ENCODE measurements around the gene FGF12. TPM values are rescaled to one million over a fixed set of nuclear protein-coding genes. Genes with fewer than 3 reads are reported as not detected.

Gene FGF12
- total RNA-seq, 1 donor, result under 0.01 TPM

GRCh38 chr3:192188218-192188835 is 539.0 kb downstream of the FGF12 start:
- Histone ChIP-seq H3K9me3 (ENCODE audit: low read depth, low read length) (no peaks in the 10 kb centered on the region), H3K27me3 (ENCODE audit: insufficient read depth, low read length) (no peaks in the 10 kb centered on the region), H3K4me3 (ENCODE audit: low read length) (no peak overlapping the region), H3K4me1 (ENCODE audit: insufficient read depth, low read length) (no peaks in the 10 kb centered on the region)

- Histone ChIP-seq H3K9me3 (ENCODE audit: low read depth, low read length) (no peaks in the 10 kb centered on the region), H3K4me3 (ENCODE audit: low read length) (no peak overlapping the region), H3K27me3 (ENCODE audit: insufficient read depth, low read length) (no peaks in the 10 kb centered on the region), H3K4me1 (ENCODE audit: insufficient read depth, low read length) (no peaks in the 10 kb centered on the region)
Measured at GRCh38 chr3:192187485-192188051, 539.8 kb downstream of the FGF12 start.

- no peaks in the 10 kb centered on the region for H3K9me3 ChIP-seq (ENCODE audit: low read depth, low read length)
- no peak overlapping the region for H3K4me3 ChIP-seq (ENCODE audit: low read length)
- H3K27me3 ChIP-seq (ENCODE audit: insufficient read depth, low read length), result no peaks in the 10 kb centered on the region
- no peaks in the 10 kb centered on the region for H3K4me1 ChIP-seq (ENCODE audit: insufficient read depth, low read length)
Measured at GRCh38 chr3:192186498-192186897, 540.8 kb downstream of the FGF12 start.

GRCh38 chr3:192186045-192186444 is 541.3 kb downstream of the FGF12 start:
- no peaks in the 10 kb centered on the region for H3K4me1 ChIP-seq (ENCODE audit: insufficient read depth, low read length)
- H3K27me3 ChIP-seq (ENCODE audit: insufficient read depth, low read length), result no peaks in the 10 kb centered on the region
- H3K4me3 ChIP-seq (ENCODE audit: low read length), result no peak overlapping the region
- no peaks in the 10 kb centered on the region for H3K9me3 ChIP-seq (ENCODE audit: low read depth, low read length)

- Histone ChIP-seq H3K4me1 (ENCODE audit: insufficient read depth, low read length) (no peaks in the 10 kb centered on the region), H3K4me3 (ENCODE audit: low read length) (no peak overlapping the region), H3K27me3 (ENCODE audit: insufficient read depth, low read length) (no peaks in the 10 kb centered on the region), H3K9me3 (ENCODE audit: low read depth, low read length) (no peaks in the 10 kb centered on the region)
Measured at GRCh38 chr3:192183109-192183508, 544.2 kb downstream of the FGF12 start.

GRCh38 chr3:192181151-192181550 is 546.2 kb downstream of the FGF12 start:
- H3K4me3 ChIP-seq (ENCODE audit: low read length), result no peak overlapping the region
- H3K27me3 ChIP-seq (ENCODE audit: insufficient read depth, low read length), result no peaks in the 10 kb centered on the region
- H3K9me3 ChIP-seq (ENCODE audit: low read depth, low read length), result no peaks in the 10 kb centered on the region
- H3K4me1 ChIP-seq (ENCODE audit: insufficient read depth, low read length), result no peaks in the 10 kb centered on the region

- H3K4me3 ChIP-seq (ENCODE audit: low read length), result no peak overlapping the region
- no peaks in the 10 kb centered on the region for H3K9me3 ChIP-seq (ENCODE audit: low read depth, low read length)
- no peaks in the 10 kb centered on the region for H3K27me3 ChIP-seq (ENCODE audit: insufficient read depth, low read length)
- no peaks in the 10 kb centered on the region for H3K4me1 ChIP-seq (ENCODE audit: insufficient read depth, low read length)
Measured at GRCh38 chr3:192177383-192177782, 550.0 kb downstream of the FGF12 start.

- Histone ChIP-seq H3K9me3 (ENCODE audit: low read depth, low read length) (no peaks in the 10 kb centered on the region), H3K27me3 (ENCODE audit: insufficient read depth, low read length) (no peaks in the 10 kb centered on the region), H3K4me3 (ENCODE audit: low read length) (no peak overlapping the region), H3K4me1 (ENCODE audit: insufficient read depth, low read length) (no peaks in the 10 kb centered on the region)
Measured at GRCh38 chr3:192174283-192174682, 553.1 kb downstream of the FGF12 start.

GRCh38 chr3:192171213-192171612 is 556.1 kb downstream of the FGF12 start:
- Histone ChIP-seq H3K9me3 (ENCODE audit: low read depth, low read length) (no peaks in the 10 kb centered on the region), H3K4me1 (ENCODE audit: insufficient read depth, low read length) (no peaks in the 10 kb centered on the region), H3K4me3 (ENCODE audit: low read length) (no peak overlapping the region), H3K27me3 (ENCODE audit: insufficient read depth, low read length) (no peaks in the 10 kb centered on the region)

GRCh38 chr3:192170659-192171058 is 556.7 kb downstream of the FGF12 start:
- no peaks in the 10 kb centered on the region for H3K27me3 ChIP-seq (ENCODE audit: insufficient read depth, low read length)

GRCh38 chr3:192170031-192170430 is 557.3 kb downstream of the FGF12 start:
- Histone ChIP-seq H3K4me1 (ENCODE audit: insufficient read depth, low read length) (no peaks in the 10 kb centered on the region), H3K9me3 (ENCODE audit: low read depth, low read length) (no peaks in the 10 kb centered on the region), H3K4me3 (ENCODE audit: low read length) (no peak overlapping the region)

More at GRCh38 chr3:192170659-192171058, 556.7 kb downstream of the FGF12 start:
- no peaks in the 10 kb centered on the region for H3K9me3 ChIP-seq (ENCODE audit: low read depth, low read length)
- H3K4me1 ChIP-seq (ENCODE audit: insufficient read depth, low read length), result no peaks in the 10 kb centered on the region
- H3K4me3 ChIP-seq (ENCODE audit: low read length), result no peak overlapping the region

GRCh38 chr3:192169332-192169915 is 557.9 kb downstream of the FGF12 start:
- Histone ChIP-seq H3K9me3 (ENCODE audit: low read depth, low read length) (no peaks in the 10 kb centered on the region), H3K4me1 (ENCODE audit: insufficient read depth, low read length) (no peaks in the 10 kb centered on the region), H3K27me3 (ENCODE audit: insufficient read depth, low read length) (no peaks in the 10 kb centered on the region), H3K4me3 (ENCODE audit: low read length) (no peak overlapping the region)

More at GRCh38 chr3:192170031-192170430, 557.3 kb downstream of the FGF12 start:
- H3K27me3 ChIP-seq (ENCODE audit: insufficient read depth, low read length), result no peaks in the 10 kb centered on the region

- H3K4me3 ChIP-seq (ENCODE audit: low read length), result no peak overlapping the region
- H3K9me3 ChIP-seq (ENCODE audit: low read depth, low read length), result no peaks in the 10 kb centered on the region
- H3K4me1 ChIP-seq (ENCODE audit: insufficient read depth, low read length), result no peaks in the 10 kb centered on the region
- no peaks in the 10 kb centered on the region for H3K27me3 ChIP-seq (ENCODE audit: insufficient read depth, low read length)
Measured at GRCh38 chr3:192168202-192168601, 559.1 kb downstream of the FGF12 start.

- no peaks in the 10 kb centered on the region for H3K27me3 ChIP-seq (ENCODE audit: insufficient read depth, low read length)
- H3K4me3 ChIP-seq (ENCODE audit: low read length), result no peak overlapping the region
- H3K9me3 ChIP-seq (ENCODE audit: low read depth, low read length), result no peaks in the 10 kb centered on the region
- no peaks in the 10 kb centered on the region for H3K4me1 ChIP-seq (ENCODE audit: insufficient read depth, low read length)
Measured at GRCh38 chr3:192165552-192165951, 561.8 kb downstream of the FGF12 start.

GRCh38 chr3:192161661-192162060 is 565.7 kb downstream of the FGF12 start:
- H3K9me3 ChIP-seq (ENCODE audit: low read depth, low read length), result no peaks in the 10 kb centered on the region
- H3K4me1 ChIP-seq (ENCODE audit: insufficient read depth, low read length), result no peaks in the 10 kb centered on the region
- H3K27me3 ChIP-seq (ENCODE audit: insufficient read depth, low read length), result no peaks in the 10 kb centered on the region
- H3K4me3 ChIP-seq (ENCODE audit: low read length), result no peak overlapping the region

GRCh38 chr3:192156382-192156781 is 571.0 kb downstream of the FGF12 start:
- H3K9me3 ChIP-seq (ENCODE audit: low read depth, low read length), result no peaks in the 10 kb centered on the region
- no peaks in the 10 kb centered on the region for H3K27me3 ChIP-seq (ENCODE audit: insufficient read depth, low read length)
- H3K4me3 ChIP-seq (ENCODE audit: low read length), result no peak overlapping the region
- no peaks in the 10 kb centered on the region for H3K4me1 ChIP-seq (ENCODE audit: insufficient read depth, low read length)
